ENCODE data around the gene GPR18.

DNA sequence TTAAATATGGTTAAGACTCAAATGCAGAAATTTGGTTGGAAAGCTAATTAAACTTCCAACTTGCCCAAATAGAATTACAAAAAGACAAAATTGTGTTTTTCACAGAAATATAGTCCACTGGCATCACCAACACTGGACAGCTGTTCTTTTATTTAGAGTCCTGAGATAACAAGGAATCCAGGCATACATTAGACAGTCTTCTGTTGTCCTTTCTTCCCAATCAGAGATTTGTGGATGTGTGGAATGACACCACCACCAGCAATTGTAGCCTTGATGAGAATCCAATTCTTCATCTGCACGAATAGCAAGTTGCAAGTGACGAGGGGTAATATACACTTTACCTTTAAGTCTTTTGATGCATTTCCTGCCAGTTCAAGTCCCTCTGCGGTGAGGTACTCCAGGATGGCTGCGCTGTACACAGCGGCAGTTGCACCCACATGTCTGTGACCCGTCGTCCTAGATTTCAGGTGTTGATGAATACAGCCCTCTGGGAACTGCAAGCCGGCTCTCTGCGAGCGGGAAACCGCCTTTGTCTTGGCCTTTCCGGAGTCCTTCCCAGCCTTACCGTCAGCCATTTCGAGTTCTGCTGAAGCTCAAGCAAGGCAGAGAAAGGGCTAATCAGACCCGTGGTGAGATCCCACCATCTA, 42.9 kb downstream of the GPR18 start:
- TF ChIP-seq EP300 (IDR thresholded peaks at IDR 0.05) (no peak), CTCF (IDR thresholded peaks at IDR 0.05) (no peak)

All from stomach (tissue), 4 donors.